ENCODE measurements around the gene MXD3.
A peak's percentile ranks its signal among the peaks of the same experiment; 100 is the strongest.

MXD3 gene

GRCh38 chr5:177319913-177320588 lies 8.4 kb upstream of the MXD3 start:
- H3K36me3 Mint-ChIP-seq (ENCODE audit: low read depth) = peaks cover 49% of the 10 kb centered on the region
- peaks cover 10% of the 10 kb centered on the region for H3K27me3 Mint-ChIP-seq
- H3K9me3 Mint-ChIP-seq = peaks cover 12% of the 10 kb centered on the region
- intact Hi-C loops (cut with micrococcal nuclease) = loop anchor here (5.0 to 10.0 kb wide), 2 partner anchors 67 to 175 kb away; partner anchors contain the start of gene PDLIM7
- no peak overlapping the region for H3K4me3 Mint-ChIP-seq
- H3K4me1 Mint-ChIP-seq (ENCODE audit: low read depth) = peaks cover 51% of the 10 kb centered on the region
- H3K27ac Mint-ChIP-seq = no peak overlapping the region

- intact Hi-C loops (cut with micrococcal nuclease) = loop anchor here (5.0 to 10.0 kb wide), 2 partner anchors 69 to 177 kb away; partner anchors contain the start of gene PDLIM7
- peaks cover 37% of the 10 kb centered on the region for H3K36me3 Mint-ChIP-seq (ENCODE audit: low read depth)
- H3K27ac Mint-ChIP-seq = no peak overlapping the region
These were observed 6.3 kb upstream of the MXD3 start for GRCh38 chr5:177317959-177318377.

GRCh38 chr5:177316005-177316404 lies 4.3 kb upstream of the MXD3 start:
- Mint-ChIP-seq H3K27ac (no peak overlapping the region), H3K36me3 (ENCODE audit: low read depth) (peaks cover 31% of the 10 kb centered on the region), H3K27me3 (peaks cover 10% of the 10 kb centered on the region), H3K9me3 (peaks cover 12% of the 10 kb centered on the region), H3K4me1 (ENCODE audit: low read depth) (peaks cover 54% of the 10 kb centered on the region), H3K4me3 (no peak overlapping the region)
- intact Hi-C loops (cut with micrococcal nuclease) = loop anchor here (5.0 to 10.0 kb wide), 2 partner anchors 71 to 179 kb away; partner anchors contain the start of gene PDLIM7

More at GRCh38 chr5:177317959-177318377, 6.3 kb upstream of the MXD3 start:
- Mint-ChIP-seq H3K27me3 (peaks cover 10% of the 10 kb centered on the region), H3K4me3 (no peak overlapping the region), H3K4me1 (ENCODE audit: low read depth) (peaks cover 48% of the 10 kb centered on the region), H3K9me3 (peaks cover 12% of the 10 kb centered on the region)

GRCh38 chr5:177315411-177315810 lies 3.7 kb upstream of the MXD3 start:
- H3K36me3 Mint-ChIP-seq (ENCODE audit: low read depth) = peaks cover 31% of the 10 kb centered on the region
- intact Hi-C loops (cut with micrococcal nuclease) = loop anchor here (5.0 to 10.0 kb wide), 2 partner anchors 72 to 179 kb away; partner anchors contain the start of gene PDLIM7
- peaks cover 12% of the 10 kb centered on the region for H3K9me3 Mint-ChIP-seq
- H3K27me3 Mint-ChIP-seq = peaks cover 12% of the 10 kb centered on the region
- peaks cover 54% of the 10 kb centered on the region for H3K4me1 Mint-ChIP-seq (ENCODE audit: low read depth)
- no peak overlapping the region for H3K27ac Mint-ChIP-seq
- H3K4me3 Mint-ChIP-seq = no peak overlapping the region

GRCh38 chr5:177314376-177315342 lies 3.0 kb upstream of the MXD3 start:
- peaks cover 24% of the 10 kb centered on the region for H3K36me3 Mint-ChIP-seq (ENCODE audit: low read depth)
- peaks cover 10% of the 10 kb centered on the region for H3K27me3 Mint-ChIP-seq
- H3K27ac Mint-ChIP-seq = no peak overlapping the region
- peaks cover 8% of the 10 kb centered on the region for H3K9me3 Mint-ChIP-seq
- intact Hi-C loops (cut with micrococcal nuclease) = loop anchor here (5.0 to 10.0 kb wide), 2 partner anchors 73 to 180 kb away; partner anchors contain the start of gene PDLIM7
- H3K4me3 Mint-ChIP-seq = no peak overlapping the region
- peaks cover 54% of the 10 kb centered on the region for H3K4me1 Mint-ChIP-seq (ENCODE audit: low read depth)

- peaks cover 62% of the 10 kb centered on the region for H3K4me1 Mint-ChIP-seq (ENCODE audit: low read depth)
- H3K27me3 Mint-ChIP-seq = peaks cover 6% of the 10 kb centered on the region
- intact Hi-C loops (cut with micrococcal nuclease) = loop anchor here (10.0 kb wide), 1 partner anchor 181 kb away; the partner anchor contains the start of gene PDLIM7
- no peaks in the 10 kb centered on the region for H3K9me3 Mint-ChIP-seq
- peaks cover 22% of the 10 kb centered on the region for H3K36me3 Mint-ChIP-seq (ENCODE audit: low read depth)
- H3K27ac Mint-ChIP-seq = no peak overlapping the region
- H3K4me3 Mint-ChIP-seq = no peak overlapping the region
These were observed 2.0 kb upstream of the MXD3 start for GRCh38 chr5:177313561-177314259.

- peak overlapping the region; percentile 20 for H3K4me3 Mint-ChIP-seq
- H3K9me3 Mint-ChIP-seq = no peaks in the 10 kb centered on the region
- H3K4me1 Mint-ChIP-seq (ENCODE audit: low read depth) = peaks cover 65% of the 10 kb centered on the region
- peaks cover 24% of the 10 kb centered on the region for H3K36me3 Mint-ChIP-seq (ENCODE audit: low read depth)
- intact Hi-C loops (cut with micrococcal nuclease) = loop anchor here (10.0 kb wide), 1 partner anchor 182 kb away; the partner anchor contains the start of gene PDLIM7
- H3K27ac Mint-ChIP-seq = no peak overlapping the region
- H3K27me3 Mint-ChIP-seq = peaks cover 2% of the 10 kb centered on the region
These were observed 1.0 kb upstream of the MXD3 start for GRCh38 chr5:177312649-177313181.

- H3K36me3 Mint-ChIP-seq (ENCODE audit: low read depth) = peaks cover 23% of the 10 kb centered on the region
- H3K4me1 Mint-ChIP-seq (ENCODE audit: low read depth) = peaks cover 79% of the 10 kb centered on the region
- peak overlapping the region; percentile 60 for H3K4me3 Mint-ChIP-seq
- peak overlapping the region; percentile 20 for H3K27ac Mint-ChIP-seq
- intact Hi-C loops (cut with micrococcal nuclease) = loop anchor here (10.0 kb wide), 1 partner anchor 183 kb away; the partner anchor contains the start of gene PDLIM7
- H3K9me3 Mint-ChIP-seq = no peaks in the 10 kb centered on the region
- peaks cover 2% of the 10 kb centered on the region for H3K27me3 Mint-ChIP-seq
These were observed 341 bp downstream of the MXD3 start for GRCh38 chr5:177311392-177311722.

- intact Hi-C loops (cut with micrococcal nuclease) = loop anchor here (10.0 kb wide), 1 partner anchor 184 kb away; the partner anchor contains the start of gene PDLIM7
- Mint-ChIP-seq H3K36me3 (ENCODE audit: low read depth) (peaks cover 23% of the 10 kb centered on the region), H3K27me3 (peaks cover 2% of the 10 kb centered on the region), H3K4me3 (peak overlapping the region; percentile 72), H3K4me1 (ENCODE audit: low read depth) (peaks cover 79% of the 10 kb centered on the region), H3K27ac (peak overlapping the region; percentile 20), H3K9me3 (no peaks in the 10 kb centered on the region)
These were observed 824 bp downstream of the MXD3 start for GRCh38 chr5:177310757-177311391.

GRCh38 chr5:177310332-177310731 lies 1.4 kb downstream of the MXD3 start:
- Mint-ChIP-seq H3K27ac (no peak overlapping the region), H3K27me3 (peaks cover 2% of the 10 kb centered on the region), H3K4me1 (ENCODE audit: low read depth) (peaks cover 84% of the 10 kb centered on the region), H3K9me3 (no peaks in the 10 kb centered on the region), H3K4me3 (no peak overlapping the region), H3K36me3 (ENCODE audit: low read depth) (peaks cover 27% of the 10 kb centered on the region)
- intact Hi-C loops (cut with micrococcal nuclease) = loop anchor here (10.0 kb wide), 1 partner anchor 184 kb away; the partner anchor contains the start of gene PDLIM7

- Mint-ChIP-seq H3K36me3 (ENCODE audit: low read depth) (peaks cover 34% of the 10 kb centered on the region), H3K9me3 (no peaks in the 10 kb centered on the region), H3K4me1 (ENCODE audit: low read depth) (peaks cover 92% of the 10 kb centered on the region), H3K4me3 (no peak overlapping the region), H3K27me3 (peaks cover 2% of the 10 kb centered on the region), H3K27ac (peak overlapping the region; percentile 16)
- intact Hi-C loops (cut with micrococcal nuclease) = loop anchor here (5.0 to 10.0 kb wide), 3 partner anchors 48 to 185 kb away; partner anchors contain the start of genes PDLIM7 and RGS14
These were observed 2.1 kb downstream of the MXD3 start for GRCh38 chr5:177309351-177310191.

GRCh38 chr5:177308740-177309139 lies 3.0 kb downstream of the MXD3 start:
- peaks cover 43% of the 10 kb centered on the region for H3K36me3 Mint-ChIP-seq (ENCODE audit: low read depth)
- peak overlapping the region; percentile 16 for H3K27ac Mint-ChIP-seq
- no peaks in the 10 kb centered on the region for H3K9me3 Mint-ChIP-seq
- intact Hi-C loops (cut with micrococcal nuclease) = loop anchor here (5.0 kb wide), 2 partner anchors 49 to 149 kb away; partner anchors contain the start of gene RGS14
- peaks cover 95% of the 10 kb centered on the region for H3K4me1 Mint-ChIP-seq (ENCODE audit: low read depth)
- H3K4me3 Mint-ChIP-seq = no peak overlapping the region
- peaks cover 2% of the 10 kb centered on the region for H3K27me3 Mint-ChIP-seq
